Mesendoderm (in vitro differentiated cells): ENCODE results near the gene PPIL3.

ENCODE experiments used
- DNase-seq: peaks from one replicate; pipeline ENCODE4 v3.0.0; 2013
- H2AK5ac ChIP-seq: 2 replicates; pipeline ENCODE4 v1.6.1; 2013; ENCODE audit warnings: low read length, inconsistent platforms
- H2BK120ac ChIP-seq: 2 replicates; pipeline ENCODE4 v1.6.1; 2013; ENCODE audit warnings: low read depth, mild to moderate bottlenecking, low read length, moderate library complexity, mixed read lengths
- H2BK15ac ChIP-seq: replicated peaks from 2 replicates; pipeline ENCODE4 v1.6.1; 2013; ENCODE audit warnings: low read depth, mild to moderate bottlenecking, moderate library complexity
- H2BK5ac ChIP-seq: 2 replicates; pipeline ENCODE4 v1.6.1; 2013; ENCODE audit warnings: low read length, inconsistent platforms
- H3K18ac ChIP-seq: 2 replicates; pipeline ENCODE4 v1.6.1; 2013; ENCODE audit warnings: mild to moderate bottlenecking, low read length, mixed read lengths
- H3K23ac ChIP-seq: one replicate; pipeline ENCODE4 v1.6.1; 2013; ENCODE audit warnings: low read length
- H3K27ac ChIP-seq: 2 replicates; pipeline ENCODE4 v1.5.1; 2013; ENCODE audit warnings: low read depth, mild to moderate bottlenecking, inconsistent platforms, low read length, moderate library complexity
- H3K27me3 ChIP-seq: 2 replicates; pipeline ENCODE4 v1.6.1; 2013; ENCODE audit warnings: low read length, control low read depth, mild to moderate bottlenecking, inconsistent platforms; ENCODE audit not compliant: insufficient read depth, poor library complexity
- H3K36me3 ChIP-seq: 2 replicates; pipeline ENCODE4 v1.6.1; 2013; ENCODE audit warnings: low read length, inconsistent platforms; ENCODE audit not compliant: control insufficient read depth, insufficient read depth
- H3K4ac ChIP-seq: one replicate; pipeline ENCODE4 v1.6.1; 2013; ENCODE audit warnings: low read depth, mild to moderate bottlenecking, low read length, moderate library complexity
- H3K4me1 ChIP-seq: 2 replicates; pipeline ENCODE4 v1.6.1; 2013; ENCODE audit warnings: low read depth, low read length, inconsistent platforms; ENCODE audit not compliant: control insufficient read depth
- H3K4me2 ChIP-seq: 2 replicates; pipeline ENCODE4 v1.6.1; 2013; ENCODE audit warnings: low read length
- H3K4me3 ChIP-seq: 2 replicates; pipeline ENCODE4 v1.5.1; 2013; ENCODE audit warnings: mild to moderate bottlenecking, low read length
- H3K56ac ChIP-seq: one replicate; pipeline ENCODE4 v1.6.1; 2013; ENCODE audit warnings: low read length
- H3K79me1 ChIP-seq: 2 replicates; pipeline ENCODE4 v1.6.1; 2013; ENCODE audit warnings: low read length, inconsistent platforms
- H3K79me2 ChIP-seq: 2 replicates; pipeline ENCODE4 v1.6.1; 2013; ENCODE audit warnings: mild to moderate bottlenecking, low read length; ENCODE audit not compliant: control insufficient read depth, insufficient read depth
- H3K9ac ChIP-seq: 2 replicates; pipeline ENCODE4 v1.6.1; 2013; ENCODE audit warnings: low read length, inconsistent platforms
- H4K5ac ChIP-seq: one replicate; pipeline ENCODE4 v1.6.1; 2013; ENCODE audit warnings: low read length
- H4K8ac ChIP-seq: one replicate; pipeline ENCODE4 v1.6.1; 2013; ENCODE audit warnings: low read depth, mild to moderate bottlenecking, control low read depth, low read length, moderate library complexity
- WGBS: extraction: QIAGEN DNeasy Blood & Tissue Kit; methylation state at CpG from one replicate; pipeline ENCODE4 v1.1.7; 2013; ENCODE audit warnings: low lambda C conversion rate, missing lambda C conversion rate; ENCODE audit not compliant: insufficient coverage; ENCODE audit errors: extremely low coverage; 5-methylcytosine and 5-hydroxymethylcytosine counted together

The PPIL3 gene

DNA sequence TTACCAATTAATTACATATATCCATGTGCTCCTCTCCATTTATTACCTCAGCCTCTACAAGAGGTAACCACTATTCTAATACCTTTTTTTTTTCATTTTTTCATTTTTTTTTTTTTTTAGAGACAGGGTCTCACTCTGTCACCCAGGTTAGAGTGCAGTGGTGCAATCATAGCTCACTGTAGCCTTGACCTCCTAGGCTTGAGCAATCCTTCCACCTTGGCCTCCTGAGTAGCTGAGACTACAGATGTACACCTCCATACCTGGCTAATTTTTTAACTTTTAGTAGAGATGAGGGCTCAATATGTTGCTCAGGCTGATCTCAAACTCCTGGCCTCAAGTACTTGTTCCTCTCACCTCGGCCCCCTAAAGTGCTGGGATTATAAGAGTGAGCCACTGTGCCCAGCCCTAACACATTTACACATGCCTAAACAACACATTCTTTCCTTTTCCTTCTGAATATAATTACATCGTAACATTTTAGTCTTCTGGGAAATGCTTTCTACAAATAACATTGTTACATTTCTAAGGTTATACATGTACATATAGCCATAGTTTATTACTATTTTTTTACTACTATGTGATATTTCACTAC, 10.5 kb downstream of the PPIL3 start:
- H3K18ac ChIP-seq = no peak overlapping the region
- no CpG with 5 or more reads among the region's 2 CpGs for WGBS
- no peak overlapping the region for H3K27ac ChIP-seq
- no peak overlapping the region for H2AK5ac ChIP-seq
- H4K8ac ChIP-seq = no peak overlapping the region
- no peaks in the 10 kb centered on the region for H3K79me1 ChIP-seq
- no peak overlapping the region for H4K5ac ChIP-seq
- no peaks in the 10 kb centered on the region for H3K27me3 ChIP-seq
- H3K4me2 ChIP-seq = no peak overlapping the region
- DNase-seq = no peak
- no peak overlapping the region for H3K56ac ChIP-seq
- no peak overlapping the region for H2BK120ac ChIP-seq
- H3K4me1 ChIP-seq = no peaks in the 10 kb centered on the region
- H2BK5ac ChIP-seq = no peak overlapping the region
- H2BK15ac ChIP-seq = no peak overlapping the region
- no peaks in the 10 kb centered on the region for H3K79me2 ChIP-seq
- no peak overlapping the region for H3K4me3 ChIP-seq
- no peaks in the 10 kb centered on the region for H3K36me3 ChIP-seq
- H3K4ac ChIP-seq = no peak overlapping the region
- no peak overlapping the region for H3K23ac ChIP-seq
- H3K9ac ChIP-seq = no peak overlapping the region

DNA sequence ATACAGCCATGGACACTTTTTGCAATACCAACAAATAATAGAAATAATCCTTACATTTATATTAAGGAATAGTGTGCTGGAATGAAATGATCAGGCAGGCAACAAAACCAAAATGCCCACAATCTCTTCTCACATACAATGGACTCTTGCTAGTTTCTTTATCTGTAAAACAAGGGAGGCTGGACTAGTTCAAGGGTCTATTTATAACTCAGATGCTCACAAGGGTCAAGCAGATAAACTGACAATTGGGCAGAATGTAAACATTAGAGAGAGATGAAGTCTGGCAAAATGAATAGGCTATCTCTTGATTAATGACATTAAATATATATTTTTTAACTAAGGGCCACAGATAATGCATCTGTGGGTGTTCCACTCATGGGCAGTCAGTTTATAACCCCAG, 11.4 kb downstream of the PPIL3 start:
- Histone ChIP-seq H2BK15ac (no peak overlapping the region), H3K23ac (no peak overlapping the region), H3K4me3 (no peak overlapping the region), H3K56ac (no peak overlapping the region), H2BK5ac (no peak overlapping the region), H4K8ac (no peak overlapping the region), H4K5ac (no peak overlapping the region), H3K9ac (no peak overlapping the region), H3K4me2 (no peak overlapping the region), H3K27me3 (no peaks in the 10 kb centered on the region), H3K18ac (no peak overlapping the region), H3K27ac (no peak overlapping the region), H3K79me1 (no peaks in the 10 kb centered on the region), H3K4me1 (no peaks in the 10 kb centered on the region), H2AK5ac (no peak overlapping the region), H2BK120ac (no peak overlapping the region), H3K4ac (no peak overlapping the region), H3K79me2 (no peaks in the 10 kb centered on the region), H3K36me3 (no peaks in the 10 kb centered on the region)
- DNase-seq = no peak

DNA sequence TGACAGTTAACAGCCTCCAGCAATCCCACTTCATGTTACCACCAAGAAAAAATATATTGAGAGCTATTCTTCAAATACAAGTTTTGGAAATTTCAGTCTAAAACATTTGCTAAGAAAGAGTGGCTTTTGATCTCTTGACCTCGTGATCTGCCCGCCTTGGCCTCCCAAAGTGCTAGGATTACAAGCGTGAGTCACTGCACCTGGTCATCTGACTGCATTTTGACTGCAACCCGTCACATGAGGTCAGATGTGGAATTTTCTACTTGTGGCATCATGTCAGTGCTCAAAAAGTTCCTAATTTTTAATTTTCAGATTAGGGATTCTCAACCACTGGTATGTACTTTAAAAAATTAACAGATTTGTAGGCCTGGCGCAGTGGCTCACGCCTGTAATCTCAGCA, 15.3 kb downstream of the PPIL3 start:
- H3K36me3 ChIP-seq = no peaks in the 10 kb centered on the region
- H2BK5ac ChIP-seq = no peak overlapping the region
- H3K27me3 ChIP-seq = no peaks in the 10 kb centered on the region
- no peaks in the 10 kb centered on the region for H3K4me1 ChIP-seq
- H3K79me1 ChIP-seq = no peaks in the 10 kb centered on the region
- H3K9ac ChIP-seq = no peak overlapping the region
- H3K4ac ChIP-seq = no peak overlapping the region
- no peak overlapping the region for H3K56ac ChIP-seq
- H2AK5ac ChIP-seq = no peak overlapping the region
- no peak overlapping the region for H4K5ac ChIP-seq
- no peak for DNase-seq
- no peak overlapping the region for H3K4me2 ChIP-seq
- H3K18ac ChIP-seq = no peak overlapping the region
- H2BK120ac ChIP-seq = no peak overlapping the region
- H2BK15ac ChIP-seq = no peak overlapping the region
- no peaks in the 10 kb centered on the region for H3K79me2 ChIP-seq
- no peak overlapping the region for H3K23ac ChIP-seq
- no CpG with 5 or more reads among the region's 6 CpGs for WGBS
- no peak overlapping the region for H3K27ac ChIP-seq
- H3K4me3 ChIP-seq = no peak overlapping the region
- H4K8ac ChIP-seq = no peak overlapping the region

DNA sequence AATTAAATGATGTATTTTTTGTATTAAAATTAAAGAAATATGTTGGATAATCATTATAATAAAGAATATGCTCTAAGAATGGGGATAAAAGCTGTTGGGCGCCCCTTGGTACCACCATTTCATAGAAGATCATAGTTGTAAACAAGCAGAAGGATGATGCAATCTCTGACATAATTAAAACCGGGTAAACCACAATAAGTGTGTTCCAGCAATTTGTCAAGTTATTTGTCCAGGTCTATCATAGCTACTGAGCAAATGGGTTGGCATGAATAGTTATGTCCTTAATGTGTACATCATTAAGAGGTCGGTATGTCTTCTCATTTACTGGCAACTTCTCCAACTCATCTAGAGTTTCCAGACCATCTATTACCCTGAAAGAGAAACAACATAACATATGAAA, 17.7 kb downstream of the PPIL3 start:
- Histone ChIP-seq H3K27me3 (no peaks in the 10 kb centered on the region), H2BK120ac (no peak overlapping the region), H3K9ac (no peak overlapping the region), H3K4me1 (no peaks in the 10 kb centered on the region), H3K23ac (no peak overlapping the region), H3K4me3 (no peak overlapping the region), H4K8ac (no peak overlapping the region), H2BK5ac (no peak overlapping the region), H3K36me3 (no peaks in the 10 kb centered on the region), H3K4me2 (no peak overlapping the region), H3K56ac (no peak overlapping the region), H2AK5ac (no peak overlapping the region), H3K18ac (no peak overlapping the region), H2BK15ac (no peak overlapping the region), H3K27ac (no peak overlapping the region), H3K4ac (no peak overlapping the region), H3K79me1 (no peaks in the 10 kb centered on the region), H4K5ac (no peak overlapping the region), H3K79me2 (no peaks in the 10 kb centered on the region)
- DNase-seq = no peak
- WGBS = 100% methylated on average over 1 of the region's 3 CpGs

DNA sequence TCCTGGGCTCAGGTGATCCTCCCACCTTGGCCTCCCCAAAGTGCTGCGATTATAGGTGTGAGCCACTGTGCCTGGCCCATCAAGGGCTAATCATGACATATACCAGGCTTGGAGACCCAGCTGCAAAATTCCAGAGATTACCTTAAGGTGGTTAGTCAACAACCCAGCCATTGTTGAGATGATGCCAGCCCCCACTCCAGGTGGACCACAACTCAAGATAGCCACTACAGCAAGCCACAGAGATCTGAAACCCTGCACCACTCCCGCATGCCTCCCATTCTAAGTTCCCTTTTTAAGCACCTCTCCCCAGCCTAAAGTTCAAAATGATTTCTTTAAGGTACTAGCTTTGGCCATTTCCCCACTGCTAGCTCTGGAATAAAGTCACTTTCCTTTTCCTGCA, 19.9 kb downstream of the PPIL3 start:
- no peak overlapping the region for H3K4me3 ChIP-seq

More for the DNA sequence above, 19.9 kb downstream of the PPIL3 start:
- H3K36me3 ChIP-seq = no peaks in the 10 kb centered on the region
- no peak overlapping the region for H3K23ac ChIP-seq
- no peak overlapping the region for H4K5ac ChIP-seq
- no peak overlapping the region for H3K4me2 ChIP-seq
- H3K4me1 ChIP-seq = no peaks in the 10 kb centered on the region
- H3K79me2 ChIP-seq = no peaks in the 10 kb centered on the region
- H2BK120ac ChIP-seq = no peak overlapping the region
- no peak overlapping the region for H3K27ac ChIP-seq
- no peak overlapping the region for H3K18ac ChIP-seq
- no peak overlapping the region for H3K56ac ChIP-seq
- peak; percentile 28 for DNase-seq
- no CpG with 5 or more reads among the region's 2 CpGs for WGBS
- no peaks in the 10 kb centered on the region for H3K79me1 ChIP-seq
- H4K8ac ChIP-seq = no peak overlapping the region
- no peak overlapping the region for H3K9ac ChIP-seq
- H2BK5ac ChIP-seq = no peak overlapping the region
- no peak overlapping the region for H2AK5ac ChIP-seq
- H2BK15ac ChIP-seq = no peak overlapping the region
- H3K27me3 ChIP-seq = no peaks in the 10 kb centered on the region
- H3K4ac ChIP-seq = no peak overlapping the region
